HepG2 (cell line): ENCODE results near the gene CASKIN1. TPM values are rescaled to one million over a fixed set of nuclear protein-coding genes. Genes with fewer than 3 reads are reported as not detected.

Experiments
- ATAC-seq: fragments of 200-7000 bp; cut with Tn5 transposase; 3 replicates; pipeline ENCODE4 v1.9.1; 2020; ENCODE audit warnings: mild to moderate bottlenecking, moderate library complexity
- BruUV-seq: library from RNA; stranded (reverse); fragments of 400-500 nt; replicated peaks from 2 replicates; lab custom pipeline; 2021; lab: Mats Ljungman, UMichigan
- CTCF ChIA-PET: fragments of 300-600 bp; formaldehyde crosslinking; extraction: SDS; loops from one replicate; lab custom pipeline; 2021; ENCODE audit warnings: low total read pairs, inconsistent platforms, low intra/inter-chr PET ratio; lab: Yijun Ruan, JAX
- POLR2A ChIA-PET: fragments of 350-600 bp; sonication (Branson Sonifier 250); formaldehyde crosslinking; loops from one replicate; lab custom pipeline; 2020; ENCODE audit warnings: antibody characterized with exemption, inconsistent platforms; lab: Yijun Ruan, JAX
- DNase-seq: peaks from one replicate; pipeline ENCODE4 v3.0.0-alpha.2; 2015; ENCODE audit warnings: low spot score
- FAIRE-seq: peaks from 3 replicates; lab custom pipeline; 2011; peaks lifted over from hg19 to GRCh38; lab: Jason Lieb, UNC
- H2AFZ ChIP-seq: one replicate; pipeline ENCODE4 v1.6.1; 2011; ENCODE audit warnings: low read length, inconsistent platforms
- H3K27ac ChIP-seq: fragments of 300-600 bp; 3 replicates; pipeline ENCODE4 v1.8.0; 2011; ENCODE audit warnings: mixed run types, mild to moderate bottlenecking, mixed read lengths, low read length, inconsistent platforms; ENCODE audit not compliant: insufficient read depth; ENCODE audit errors: extremely low read length
- H3K27me3 ChIP-seq, 2 experiments: fragments of 200-600 bp in 1 of 2; 2 replicates in 1 of 2; 3 replicates in 1 of 2; pipeline versions ENCODE4 v1.6.0 to v1.8.0; 2011; ENCODE audit warnings: low read length in 2 of 2, mild to moderate bottlenecking in 2 of 2, moderate library complexity in 2 of 2, inconsistent platforms in 1 of 2; ENCODE audit not compliant: insufficient read depth in 2 of 2, control insufficient read depth in 1 of 2
- H3K36me3 ChIP-seq, 2 experiments: fragments of 200-600 bp in 1 of 2; replicated peaks in 1 of 2; 2 replicates in 1 of 2; 3 replicates in 1 of 2; pipeline versions ENCODE4 v1.5.1 to v1.8.0; 2011; ENCODE audit warnings: low read length in 2 of 2, inconsistent platforms in 1 of 2; ENCODE audit not compliant: insufficient read depth in 2 of 2, control insufficient read depth in 1 of 2
- H3K4me1 ChIP-seq: 2 replicates; pipeline ENCODE4 v1.5.1; 2012; ENCODE audit warnings: low read length, inconsistent platforms; ENCODE audit not compliant: insufficient read depth
- H3K4me2 ChIP-seq: 2 replicates; pipeline ENCODE4 v1.6.0; 2011; ENCODE audit warnings: low read depth, low read length, inconsistent platforms
- H3K4me3 ChIP-seq, 3 experiments: fragments of 200-600 bp in 1 of 3; sonication (generic), shearing (Covaris generic) in 1 of 3; replicated peaks in 1 of 3; 2 replicates each; pipeline ENCODE4 v1.5.1; 2011 to 2016; ENCODE audit warnings: low read length in 3 of 3, inconsistent platforms in 2 of 3, low read depth in 2 of 3, mild to moderate bottlenecking in 2 of 3, control low read depth in 1 of 3, mixed read lengths in 1 of 3; ENCODE audit not compliant: insufficient read depth in 1 of 3
- H3K79me2 ChIP-seq: one replicate; pipeline ENCODE4 v1.6.1; 2011; ENCODE audit warnings: low read length, inconsistent platforms; ENCODE audit not compliant: insufficient read depth
- H3K9ac ChIP-seq: 2 replicates; pipeline ENCODE4 v1.6.0; 2011; ENCODE audit warnings: mild to moderate bottlenecking, low read depth, low read length, inconsistent platforms; ENCODE audit not compliant: insufficient read depth
- H3K9me3 ChIP-seq: 2 replicates; pipeline ENCODE4 v1.5.1; 2012; ENCODE audit warnings: mild to moderate bottlenecking, low read length
- H4K20me1 ChIP-seq: 2 replicates; pipeline ENCODE4 v1.6.0; 2011; ENCODE audit warnings: inconsistent platforms, mild to moderate bottlenecking, low read length, moderate library complexity; ENCODE audit not compliant: insufficient read depth
- AFF4 ChIP-seq: sonication (generic); formaldehyde crosslinking; IDR thresholded peaks from 2 replicates; pipeline ENCODE4 v1.4.0; 2020; ENCODE audit warnings: missing genetic modification reagents
- AGO2 ChIP-seq: fragments of 200-400 bp; formaldehyde crosslinking; optimal IDR thresholded peaks from 2 replicates; pipeline ENCODE3; 2017; ENCODE audit warnings: mild to moderate bottlenecking, low read depth, low read length, moderate library complexity
- AKAP8 ChIP-seq: sonication (generic); formaldehyde crosslinking; IDR thresholded peaks from 2 replicates; pipeline ENCODE4 v1.5.1; 2020; ENCODE audit warnings: mild to moderate bottlenecking, missing genetic modification reagents
- ATM ChIP-seq: fragments of 450-650 bp; IDR thresholded peaks from 2 replicates; pipeline ENCODE4 v1.7.1; 2017; ENCODE audit warnings: mild to moderate bottlenecking, borderline replicate concordance
- KDM2A ChIP-seq: sonication (generic); formaldehyde crosslinking; IDR thresholded peaks from 2 replicates; pipeline ENCODE4 v1.4.0; 2020; ENCODE audit warnings: low read depth, missing genetic modification reagents, borderline replicate concordance
- MAFG ChIP-seq: sonication (generic); formaldehyde crosslinking; IDR thresholded peaks from 2 replicates; pipeline ENCODE4 v1.5.1; 2020; ENCODE audit warnings: mild to moderate bottlenecking, missing genetic modification reagents
- MIER2 ChIP-seq: IDR thresholded peaks from 2 replicates; pipeline ENCODE4 v1.6.1; 2016; ENCODE audit warnings: missing biosample characterization, missing genetic modification reagents
- POLR2A ChIP-seq, 2 experiments: IDR thresholded peaks; 2 replicates each; pipeline ENCODE4 v1.6.1; 2011; ENCODE audit warnings: low read depth in 2 of 2, low read length in 2 of 2, mild to moderate bottlenecking in 1 of 2, moderate library complexity in 1 of 2; ENCODE audit not compliant: insufficient read depth in 1 of 2
- POLR2G ChIP-seq: fragments of 200-400 bp; formaldehyde crosslinking; IDR thresholded peaks from 2 replicates; pipeline ENCODE4 v1.6.1; 2018; ENCODE audit warnings: mild to moderate bottlenecking, low read depth, low read length, moderate library complexity
- SMARCC2 ChIP-seq: fragments of 450-650 bp; IDR thresholded peaks from 2 replicates; pipeline ENCODE4 v1.6.1; 2017; ENCODE audit warnings: antibody characterized with exemption, mild to moderate bottlenecking
- ZNF17 ChIP-seq: sonication (generic); formaldehyde crosslinking; IDR thresholded peaks from 2 replicates; pipeline ENCODE4 v1.5.0; 2020; ENCODE audit warnings: mild to moderate bottlenecking, missing genetic modification reagents
- ZNF441 ChIP-seq: sonication (generic); formaldehyde crosslinking; IDR thresholded peaks from 2 replicates; pipeline ENCODE4 v1.7.0; 2021; ENCODE audit warnings: missing genetic modification reagents, borderline replicate concordance
- ZXDC ChIP-seq: sonication (generic); formaldehyde crosslinking; IDR thresholded peaks from 2 replicates; pipeline ENCODE4 v1.5.0; 2020; ENCODE audit warnings: mild to moderate bottlenecking, missing genetic modification reagents
- whole genome bisulfite sequencing: methylation state at CpG from one replicate; pipeline ENCODE4 v1.1.6; 2017; ENCODE audit warnings: low lambda C conversion rate; 5-methylcytosine and 5-hydroxymethylcytosine counted together
- in situ Hi-C: cut with HindIII; loops from 2 replicates; pipeline ENCODE4 v1.10.0; 2017; ENCODE audit warnings: low pct_unique_long_range_greater_than_20kb; ENCODE audit not compliant: extremely low pct_ligation_motif_present
- intact Hi-C: fragments of 100-400 bp; cut with micrococcal nuclease; formaldehyde crosslinking; loops from one replicate; pipeline ENCODE4 v1.10.0; 2022; ENCODE audit not compliant: unreplicated experiment
- polyA plus RNA-seq, 8 experiments: library from polyadenylated mRNA; depleted of rRNA in 3 of 8; stranded (reverse) in 7 of 8; unstranded in 1 of 8; fragments of >200 nt; fragmentation: Illumina TruSeq in 4 of 8; extraction: Trizol in 4 of 8; gene quantifications; 2 replicates each; pipeline versions ENCODE4 v1.2.1 to v1.2.3, GENCODE V29; 2011 to 2016; ENCODE audit warnings: low read depth in 4 of 8, missing spikeins in 1 of 8, mixed read lengths in 1 of 8; ENCODE audit not compliant: insufficient read depth in 1 of 8
- total RNA-seq, 5 experiments: library from RNA; depleted of rRNA; stranded (reverse); fragments of >200 nt; fragmentation: Illumina TruSeq; extraction: Trizol; gene quantifications; 2 replicates each; pipeline ENCODE4 v1.2.3, GENCODE V29; 2016; ENCODE audit warnings: low read depth in 1 of 5

The CASKIN1 gene
- total and polyA plus RNA-seq, 2 of the 13 experiments (the other 11 are each of a cell fraction or from before 2014, with no cell fraction given) = 1.2 to 2.2 TPM

DNA sequence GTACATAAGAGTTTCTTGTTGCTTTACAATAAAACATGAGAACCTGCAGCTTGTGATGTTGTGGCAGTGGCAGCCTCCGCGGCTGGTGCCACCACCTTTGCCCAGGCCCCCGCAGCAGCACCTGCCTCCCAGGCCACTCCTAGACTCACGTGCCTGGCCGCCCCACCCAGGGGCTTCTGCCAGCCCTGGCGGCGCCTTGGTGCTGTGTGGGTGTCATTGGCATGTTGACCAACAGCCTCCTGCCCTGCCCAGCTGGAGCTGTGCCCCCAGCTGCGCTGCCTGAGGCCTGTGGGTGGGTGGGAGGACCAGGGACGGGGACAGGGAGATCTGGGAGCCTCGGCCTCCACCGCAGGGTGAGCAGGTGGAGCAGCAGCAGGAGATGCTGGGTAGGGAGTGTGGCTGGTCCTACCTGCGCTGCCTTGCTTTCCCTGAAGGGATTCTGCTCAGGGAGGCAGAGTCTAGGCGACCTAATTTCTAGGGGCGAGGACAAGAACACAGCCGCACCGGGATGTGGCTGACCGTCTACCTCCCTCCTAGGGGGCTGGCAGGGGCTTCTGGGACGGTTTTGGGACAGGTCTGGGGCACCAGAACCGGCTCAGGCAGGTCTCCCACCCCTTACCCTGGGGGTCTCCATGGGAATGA, 39.4 kb upstream of the CASKIN1 start:
- Histone ChIP-seq H3K9me3 (no peaks in the 10 kb centered on the region), H3K4me3 (peak overlapping the region in 1 of 3 experiments; percentile 55; a peak in 1 of 6 replicates), H3K27ac (no peak overlapping the region), H4K20me1 (0 out of 2 replicates have a peak, but pooled peaks cover 2% of the 10 kb centered on the region), H3K79me2 (no peaks in the 10 kb centered on the region), H3K36me3 (peaks cover 6 to 21% of the 10 kb centered on the region in 2 experiments; a peak in 3 of 5 replicates), H3K27me3 (no peaks in the 10 kb centered on the region), H3K4me2 (peak overlapping the region; percentile 53; the same call in 1 of the 2 replicates), H2AFZ (no peak overlapping the region), H3K4me1 (peaks cover 31% of the 10 kb centered on the region), H3K9ac (no peak overlapping the region)
- in situ Hi-C loops = no loop called here
- BruUV-seq = no TSS peak
- FAIRE-seq = no peak
- ChIA-PET CTCF (no interaction called here), POLR2A (interaction anchor here (1.0 kb wide), 1 partner anchor 10 kb away, joined by 4 read pairs; no protein-coding TSS in a partner anchor)
- peak in 1 of 2 experiments; percentile 29; a peak in 1 of 4 replicates for TF ChIP-seq POLR2A (IDR thresholded peaks at IDR 0.05; ENCODE audit: insufficient read depth in 1 of 2, low read depth in 2 of 2, low read length in 2 of 2)
- no peak for TF ChIP-seq ZNF17
- peak; percentile 40; the same call in 1 of the 2 replicates for TF ChIP-seq POLR2G
- TF ChIP-seq MIER2 (CRISPR knock-in tag) = no peak
- TF ChIP-seq AKAP8 (CRISPR knock-in tag) = 0 out of 2 replicates have a peak, but pooled peaks have one; percentile 14
- no peak for TF ChIP-seq ATM
- TF ChIP-seq ZXDC (CRISPR knock-in tag) = 0 out of 2 replicates have a peak, but pooled peaks have one; percentile 9
- no peak for TF ChIP-seq KDM2A (CRISPR knock-in tag)
- TF ChIP-seq ZNF441 = no peak
- peak; percentile 37 for TF ChIP-seq AGO2
- no peak for TF ChIP-seq AFF4
- no peak for TF ChIP-seq MAFG
- TF ChIP-seq SMARCC2 = no peak
- intact Hi-C loops = no loop called here
- WGBS = 81% methylated on average over 11 of the region's 19 CpGs
- ATAC-seq = no peak
- DNase-seq = no peak
